Heart left ventricle (tissue), 13 donors: Measurements from ENCODE around the gene TBL1X.

Source experiments
- CTCF ChIP-seq, 12 donors: fragments of 200-600 bp; sonication (generic) in 4 of 12; IDR thresholded peaks; one replicate each; pipeline versions ENCODE4 v1.5.0 to v1.8.0; 2018 to 2022; ENCODE audit warnings: antibody characterized with exemption in 12 of 12, mild to moderate bottlenecking in 5 of 12
- POLR2A ChIP-seq, 2 donors: fragments of 450-650 bp; IDR thresholded peaks; one replicate each; pipeline ENCODE4 v1.6.1; 2017; ENCODE audit warnings: antibody characterized with exemption in 2 of 2, mild to moderate bottlenecking in 2 of 2, moderate library complexity in 2 of 2
- donor health status: ischemic (EF 13 %, LVEDD 7.1; RV severe dilation, severe dysfunction).
- donor health status: DM: no; HTN: yes; CAD: no.
- donor health status: DM: no; HTN: no; CAD: no.
- donor health status: ischemic (EF 25% LVEDD 6.9; RV normal size, moderate dysfunction).
- donor health status: ischemic (EF 25% LVEDD 5.7; RV mildly dilated, moderate dysfunction).
- donor health status: ischemic (EF 35%, LVEDD 5.7; RV mildly dilated, moderate dysfunction).
- donor health status: nonischemic (EF 11% LVEDD 7.7; RV severe dilation, severe dysfunction).
- donor health status: DM: yes; HTN: yes; CAD: no.
- donor health status: PGD.
- donor health status: ischemic (EF 29% LVEDD 5.4; RV normal size, mild dysfunction).
- donor health status: nonischemic (EF 23%, LVEDD 6.1; RV moderate dilation, normal function).

GRCh38 chrX:9746148-9746888, 281.5 kb downstream of the TBL1X start:
- TF ChIP-seq CTCF (IDR thresholded peaks at IDR 0.05): no peak
- no peak for TF ChIP-seq POLR2A (IDR thresholded peaks at IDR 0.05)
